Psoas muscle (tissue), 8 donors: ENCODE results near the gene FOXO1. TPM values are rescaled to one million over a fixed set of nuclear protein-coding genes. Genes with fewer than 3 reads are reported as not detected.

Experiments
- ATAC-seq, 4 donors: fragments of 200-7000 bp; cut with Tn5 transposase; one replicate each; pipeline ENCODE4 v1.9.1; 2020; ENCODE audit warnings: moderate library complexity in 3 of 4, mild to moderate bottlenecking in 2 of 4
- DNase-seq, 2 donors: peaks; one replicate each; pipeline ENCODE4 v3.0.0-alpha.2; 2020
- H3K27ac ChIP-seq: fragments of 200-600 bp; one replicate; pipeline ENCODE4 v1.8.0; 2022
- H3K27me3 ChIP-seq, 3 donors: fragments of 200-600 bp in 1 of 3; one replicate each; pipeline versions ENCODE4 v1.6.1 to v1.8.0; 2013 to 2022; ENCODE audit warnings: low read length in 2 of 3, mild to moderate bottlenecking in 2 of 3, moderate library complexity in 1 of 3; ENCODE audit not compliant: insufficient read depth in 3 of 3
- H3K36me3 ChIP-seq, 2 donors: fragments of 200-600 bp in 1 of 2; one replicate each; pipeline versions ENCODE4 v1.6.1 to v1.8.0; 2013 to 2022; ENCODE audit warnings: low read depth in 1 of 2, mild to moderate bottlenecking in 1 of 2, moderate library complexity in 1 of 2; ENCODE audit not compliant: insufficient read depth in 1 of 2
- H3K4me1 ChIP-seq: fragments of 200-600 bp; one replicate; pipeline ENCODE4 v1.8.0; 2022
- H3K4me3 ChIP-seq: fragments of 200-600 bp; one replicate; pipeline ENCODE4 v1.8.0; 2022; ENCODE audit warnings: mild to moderate bottlenecking
- H3K9me3 ChIP-seq: fragments of 200-600 bp; one replicate; pipeline ENCODE4 v1.8.0; 2022
- WGBS, 3 donors: extraction: QIAGEN DNeasy Blood & Tissue Kit; methylation state at CpG; one replicate each; pipeline versions ENCODE4 v1.1.6 to v1.1.7; 2013; 5-methylcytosine and 5-hydroxymethylcytosine counted together
- intact Hi-C, 2 donors: fragments of 100-400 bp; cut with DNase I; formaldehyde crosslinking; loops; one replicate each; pipeline versions ENCODE4 v1.11.0 to v1.14.2; 2022
- polyA plus RNA-seq, 3 donors: library from polyadenylated mRNA; stranded (reverse); fragments of 200-250 nt; gene quantifications; one replicate each; pipeline ENCODE4 v1.2.3, GENCODE V29; 2013
- total RNA-seq, 4 donors: library from RNA; stranded (reverse); fragmentation: NEBNext Ultra II Directional in 2 of 4; extraction: Animal tissue kit (Norgen Biotek cat#: 25700) in 2 of 4; gene quantifications; one replicate each; pipeline versions ENCODE4 v1.2.1 to v1.2.4, GENCODE V29; 2021 to 2023
- TF ChIP-seq, protein P1 (sequence below): fragments of 200-600 bp; IDR thresholded peaks from one replicate; pipeline ENCODE4 v1.8.0; 2022; ENCODE audit warnings: antibody characterized with exemption
- donor health status: healthy with polysubstance abuse.
- donor health status: DM: no; HTN: no; CAD: no; lungs with moderate emphysema.
- donor health status: Bipolar disorder and iron deficiency.
- donor health status: healthy.
- donor health status: DM: yes; HTN: yes; CAD: no.
- donor health status: DM: no; HTN: no; CAD: no.
- donor health status: DM: no; HTN: no; CAD: no.
- donor health status: DM: yes; HTN: yes; CAD: no.

The FOXO1 gene
- total and polyA plus RNA-seq, 7 donors, result 23.8 to 160 (median 68.3) TPM

DNA sequence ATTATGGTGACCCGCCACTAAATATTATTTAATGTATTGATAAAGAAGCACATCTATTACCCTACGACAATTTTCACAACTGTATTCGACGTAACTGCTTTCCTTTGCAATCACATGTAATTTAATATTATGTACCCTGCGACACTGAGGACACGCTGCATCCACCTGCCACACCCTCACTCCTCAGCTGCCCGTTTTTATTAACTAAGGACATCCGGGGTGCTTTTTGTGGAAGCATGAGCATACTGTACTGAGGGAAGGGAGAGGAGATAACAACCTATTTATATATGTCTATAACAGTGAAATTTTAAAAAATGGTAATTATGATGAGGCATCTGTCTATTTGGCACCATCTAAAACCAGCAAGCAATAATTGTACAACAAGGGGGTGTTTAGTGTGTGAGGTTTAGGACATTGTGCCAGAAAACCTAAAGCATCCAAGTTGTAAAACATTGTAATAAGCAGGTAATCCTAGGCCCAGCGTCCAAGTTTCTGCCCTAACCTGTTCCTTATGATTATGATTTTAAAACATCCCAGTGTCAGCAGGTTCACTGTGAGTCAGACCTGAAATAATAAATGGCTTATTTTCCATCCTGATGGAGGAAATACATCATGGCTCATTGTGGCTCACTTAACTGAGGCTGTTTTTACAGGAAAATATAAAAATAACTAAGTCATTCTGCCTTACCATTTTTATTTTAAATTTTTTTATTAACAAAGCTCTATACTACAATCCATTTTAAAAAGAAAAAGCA, 56.3 kb downstream of the FOXO1 start:
- H3K9me3 ChIP-seq, result no peaks in the 10 kb centered on the region
- intact Hi-C loops, result no loop called here
- TF ChIP-seq, protein P1, sequence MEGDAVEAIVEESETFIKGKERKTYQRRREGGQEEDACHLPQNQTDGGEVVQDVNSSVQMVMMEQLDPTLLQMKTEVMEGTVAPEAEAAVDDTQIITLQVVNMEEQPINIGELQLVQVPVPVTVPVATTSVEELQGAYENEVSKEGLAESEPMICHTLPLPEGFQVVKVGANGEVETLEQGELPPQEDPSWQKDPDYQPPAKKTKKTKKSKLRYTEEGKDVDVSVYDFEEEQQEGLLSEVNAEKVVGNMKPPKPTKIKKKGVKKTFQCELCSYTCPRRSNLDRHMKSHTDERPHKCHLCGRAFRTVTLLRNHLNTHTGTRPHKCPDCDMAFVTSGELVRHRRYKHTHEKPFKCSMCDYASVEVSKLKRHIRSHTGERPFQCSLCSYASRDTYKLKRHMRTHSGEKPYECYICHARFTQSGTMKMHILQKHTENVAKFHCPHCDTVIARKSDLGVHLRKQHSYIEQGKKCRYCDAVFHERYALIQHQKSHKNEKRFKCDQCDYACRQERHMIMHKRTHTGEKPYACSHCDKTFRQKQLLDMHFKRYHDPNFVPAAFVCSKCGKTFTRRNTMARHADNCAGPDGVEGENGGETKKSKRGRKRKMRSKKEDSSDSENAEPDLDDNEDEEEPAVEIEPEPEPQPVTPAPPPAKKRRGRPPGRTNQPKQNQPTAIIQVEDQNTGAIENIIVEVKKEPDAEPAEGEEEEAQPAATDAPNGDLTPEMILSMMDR, result no peak
- no peak overlapping the region for H3K4me3 ChIP-seq
- no peaks in the 10 kb centered on the region for H3K27me3 ChIP-seq
- H3K27ac ChIP-seq, result peak overlapping the region; percentile 71
- peaks cover 93% of the 10 kb centered on the region for H3K4me1 ChIP-seq
- 29 to 37% (median 33%) methylated on average over 9 of the region's 9 CpGs for WGBS, 3 donors
- ATAC-seq (peak; percentile 54 to 78 (median 68)), DNase-seq (peak in 1 of 2 donors; percentile 62)
- peaks cover 0 to 3% of the 10 kb centered on the region in 2 donors for H3K36me3 ChIP-seq

DNA sequence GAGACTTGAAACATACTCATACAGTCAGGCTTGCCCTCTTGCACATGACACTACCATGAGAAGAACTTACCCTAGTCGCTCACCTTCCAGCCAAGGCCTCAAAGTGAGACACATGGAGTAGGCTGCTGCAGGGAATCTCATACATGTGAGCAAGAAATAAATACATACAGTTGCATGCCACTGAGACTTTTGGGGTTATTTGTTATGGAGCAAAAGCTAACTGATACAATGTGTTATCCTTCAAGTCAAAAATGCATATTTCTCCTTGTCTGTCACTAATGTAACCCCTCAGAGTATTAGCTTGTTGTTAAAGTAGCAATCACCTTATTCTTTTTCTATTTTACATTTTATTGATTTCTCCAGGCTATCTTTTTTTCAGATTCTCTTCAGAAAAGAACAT, 58.1 kb downstream of the FOXO1 start:
- Histone ChIP-seq H3K4me1 (peaks cover 92% of the 10 kb centered on the region), H3K9me3 (no peaks in the 10 kb centered on the region), H3K27ac (peak overlapping the region; percentile 71), H3K27me3 (no peaks in the 10 kb centered on the region), H3K36me3 (no peaks in the 10 kb centered on the region), H3K4me3 (no peak overlapping the region)
- WGBS, 3 donors, result 97 to 100% (median 100%) methylated on average over 1 of the region's 1 CpG
- TF ChIP-seq, protein P1, result no peak
- no peak for ATAC-seq
- no peak for DNase-seq
- intact Hi-C loops, result no loop called here

DNA sequence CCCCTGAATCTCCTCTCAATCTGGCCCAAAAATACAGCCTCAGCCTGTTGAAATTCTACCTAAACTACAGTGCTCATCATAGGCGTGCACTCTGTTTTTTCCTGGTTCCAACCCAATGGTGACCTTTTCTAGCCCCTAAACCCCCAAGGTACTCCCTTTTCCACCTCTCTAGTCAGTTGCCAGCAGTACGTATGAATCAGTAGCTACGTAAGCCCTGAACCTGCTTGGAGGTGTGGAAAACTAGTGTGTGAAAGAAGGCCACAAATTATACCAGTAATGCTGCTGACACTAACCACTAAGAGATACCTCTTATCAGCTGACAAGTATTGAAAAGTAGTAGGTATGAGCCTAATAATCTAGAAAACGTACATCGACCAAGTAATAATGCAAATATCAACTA, 60.9 kb downstream of the FOXO1 start:
- Histone ChIP-seq H3K9me3 (no peaks in the 10 kb centered on the region), H3K4me1 (peaks cover 91% of the 10 kb centered on the region)

GRCh38 chr13:40604135-40604534, 62.3 kb downstream of the FOXO1 start:
- H3K4me1 ChIP-seq, result peaks cover 91% of the 10 kb centered on the region
- TF ChIP-seq, protein P1, result no peak
- no peaks in the 10 kb centered on the region for H3K36me3 ChIP-seq

More for the DNA sequence above, 60.9 kb downstream of the FOXO1 start:
- H3K27me3 ChIP-seq, result no peaks in the 10 kb centered on the region
- peak overlapping the region; percentile 39 for H3K27ac ChIP-seq
- peak in 1 of 4 donors; percentile 5 for ATAC-seq
- intact Hi-C loops, result no loop called here
- H3K36me3 ChIP-seq, result no peaks in the 10 kb centered on the region
- DNase-seq, result no peak
- 73 to 88% (median 82%) methylated on average over 5 of the region's 5 CpGs for WGBS, 3 donors
- TF ChIP-seq, protein P1, result no peak
- no peak overlapping the region for H3K4me3 ChIP-seq

More at GRCh38 chr13:40604135-40604534, 62.3 kb downstream of the FOXO1 start:
- peak overlapping the region; percentile 7 for H3K27ac ChIP-seq
- H3K27me3 ChIP-seq, result no peaks in the 10 kb centered on the region
- H3K4me3 ChIP-seq, result no peak overlapping the region
- intact Hi-C loops, result no loop called here
- ATAC-seq (no peak), DNase-seq (no peak)
- H3K9me3 ChIP-seq, result no peaks in the 10 kb centered on the region
